HFF-Myc (cell line): Measurements from ENCODE around the gene CIPC.

Source experiments
- DNase-seq: peaks from one replicate; pipeline ENCODE4 v3.0.0-alpha.2; 2011; ENCODE audit warnings: low read depth; ENCODE audit errors: extremely low read depth
- H3K4me3 ChIP-seq: replicated peaks from 2 replicates; pipeline ENCODE4 v1.5.1; 2011; ENCODE audit warnings: low read depth, mild to moderate bottlenecking, control low read depth, low read length
- TF ChIP-seq, protein P1 (sequence below): IDR thresholded peaks from 2 replicates; pipeline ENCODE4 v1.5.1; 2012; ENCODE audit warnings: mild to moderate bottlenecking, low read depth, low read length, control low read depth; ENCODE audit errors: missing control alignments

The CIPC gene

DNA sequence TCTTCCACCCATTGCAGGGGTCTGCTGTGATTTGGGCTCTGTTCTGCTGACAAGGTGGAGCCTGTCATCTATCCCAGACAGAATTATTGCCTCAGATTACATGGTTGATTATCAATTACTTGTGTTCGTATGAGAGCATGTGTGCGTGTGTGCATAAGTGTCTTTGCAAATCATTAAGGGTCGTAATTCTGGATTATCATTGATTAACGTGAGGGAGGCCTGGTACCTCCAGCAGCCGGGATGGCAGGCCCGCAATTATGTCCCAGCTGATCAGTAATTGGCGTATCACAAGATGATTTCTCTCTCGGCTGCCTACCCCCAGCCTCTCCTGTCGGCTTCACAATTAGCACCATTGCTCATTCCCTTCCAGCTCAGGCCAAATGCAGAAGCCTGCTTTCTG lies 39.9 kb upstream of the CIPC start:
- no peak overlapping the region for H3K4me3 ChIP-seq
- TF ChIP-seq, protein P1, sequence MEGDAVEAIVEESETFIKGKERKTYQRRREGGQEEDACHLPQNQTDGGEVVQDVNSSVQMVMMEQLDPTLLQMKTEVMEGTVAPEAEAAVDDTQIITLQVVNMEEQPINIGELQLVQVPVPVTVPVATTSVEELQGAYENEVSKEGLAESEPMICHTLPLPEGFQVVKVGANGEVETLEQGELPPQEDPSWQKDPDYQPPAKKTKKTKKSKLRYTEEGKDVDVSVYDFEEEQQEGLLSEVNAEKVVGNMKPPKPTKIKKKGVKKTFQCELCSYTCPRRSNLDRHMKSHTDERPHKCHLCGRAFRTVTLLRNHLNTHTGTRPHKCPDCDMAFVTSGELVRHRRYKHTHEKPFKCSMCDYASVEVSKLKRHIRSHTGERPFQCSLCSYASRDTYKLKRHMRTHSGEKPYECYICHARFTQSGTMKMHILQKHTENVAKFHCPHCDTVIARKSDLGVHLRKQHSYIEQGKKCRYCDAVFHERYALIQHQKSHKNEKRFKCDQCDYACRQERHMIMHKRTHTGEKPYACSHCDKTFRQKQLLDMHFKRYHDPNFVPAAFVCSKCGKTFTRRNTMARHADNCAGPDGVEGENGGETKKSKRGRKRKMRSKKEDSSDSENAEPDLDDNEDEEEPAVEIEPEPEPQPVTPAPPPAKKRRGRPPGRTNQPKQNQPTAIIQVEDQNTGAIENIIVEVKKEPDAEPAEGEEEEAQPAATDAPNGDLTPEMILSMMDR = no peak

DNA sequence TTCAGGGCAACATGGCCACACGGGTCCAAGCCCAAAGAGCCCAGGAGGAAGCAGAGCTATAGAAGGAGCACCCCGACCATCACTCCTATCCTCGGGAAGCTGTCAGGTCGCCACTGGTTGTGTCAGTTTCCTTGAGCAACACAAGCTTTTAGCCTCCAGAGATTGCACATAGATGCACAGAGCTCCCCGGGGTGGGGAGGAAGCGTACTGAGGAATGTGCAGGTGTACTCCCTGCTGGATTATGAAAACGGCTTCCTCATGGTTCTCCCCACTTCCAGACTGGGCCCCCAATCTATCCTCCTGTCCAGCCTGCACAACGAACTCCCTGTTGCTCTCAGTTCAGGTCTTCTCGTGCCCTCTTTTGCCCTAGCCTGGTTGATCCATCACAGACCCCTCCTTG lies 39.3 kb upstream of the CIPC start:
- TF ChIP-seq, protein P1 = no peak
- DNase-seq = no peak
- no peak overlapping the region for H3K4me3 ChIP-seq

More for the DNA sequence above, 39.9 kb upstream of the CIPC start:
- no peak for DNase-seq

DNA sequence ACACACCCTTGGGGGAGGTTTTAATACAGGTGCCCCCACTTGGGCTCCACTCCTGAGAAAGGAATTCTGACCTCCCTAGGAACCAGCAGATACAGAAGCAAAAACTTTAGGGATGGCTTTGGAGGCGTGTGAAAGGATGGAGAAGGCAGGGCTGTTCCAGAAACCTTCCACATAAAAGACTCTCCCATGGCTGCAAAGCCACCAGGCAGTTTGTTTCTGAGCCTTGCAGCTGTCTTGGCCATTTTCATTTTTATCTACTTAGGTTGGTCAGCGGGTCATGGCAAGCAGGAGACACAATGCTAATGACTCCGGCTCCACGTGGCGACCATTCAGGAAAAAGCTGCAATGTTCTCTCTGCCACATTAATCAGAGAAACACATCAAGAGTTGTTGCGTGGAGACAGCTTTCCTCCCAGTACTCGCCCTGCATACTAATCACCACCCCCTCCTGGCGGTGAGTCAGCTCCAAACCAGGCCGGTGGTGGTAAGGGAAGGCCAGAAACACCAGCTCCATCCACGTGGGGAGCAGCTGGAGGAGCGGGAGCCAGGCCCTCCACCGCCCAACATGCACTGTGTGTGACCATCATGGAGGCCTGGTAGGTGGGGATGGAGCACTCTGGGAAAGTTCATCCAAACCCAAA lies 38.7 kb upstream of the CIPC start:
- no peak overlapping the region for H3K4me3 ChIP-seq
- DNase-seq = peak; percentile 95
- TF ChIP-seq, protein P1 = peak; percentile 33

DNA sequence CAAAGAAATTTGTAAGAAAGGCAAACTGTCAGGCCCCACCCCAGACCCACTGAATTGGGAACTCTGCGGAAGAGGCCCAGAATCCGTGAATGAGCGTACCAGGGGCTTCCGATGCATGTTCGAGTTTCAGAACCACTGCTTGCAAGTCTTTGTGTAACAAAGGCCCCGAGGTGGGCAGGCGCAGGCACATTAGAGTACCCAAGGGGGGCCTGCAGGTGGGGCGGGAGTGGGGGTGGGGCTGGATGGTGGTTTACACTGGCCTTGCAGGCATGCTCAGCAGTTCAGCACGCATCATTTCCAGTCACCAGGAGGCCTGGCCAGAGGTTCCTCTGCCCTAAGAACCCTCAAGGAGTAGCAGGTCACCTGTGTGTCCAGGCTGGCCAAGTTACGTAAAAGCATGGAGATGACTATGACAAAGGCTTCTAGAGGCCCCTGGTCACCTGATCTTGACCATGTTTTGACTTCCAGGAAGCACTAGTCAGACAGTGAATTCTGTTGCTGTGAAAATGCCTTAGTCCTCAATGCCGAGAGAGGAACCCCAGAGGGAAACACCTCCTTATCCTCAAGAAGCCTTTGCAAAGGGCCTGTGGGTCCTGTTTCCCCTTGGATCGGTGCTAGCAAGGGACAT lies 36.3 kb upstream of the CIPC start:
- H3K4me3 ChIP-seq = no peak overlapping the region
- DNase-seq = no peak
- TF ChIP-seq, protein P1 = no peak

DNA sequence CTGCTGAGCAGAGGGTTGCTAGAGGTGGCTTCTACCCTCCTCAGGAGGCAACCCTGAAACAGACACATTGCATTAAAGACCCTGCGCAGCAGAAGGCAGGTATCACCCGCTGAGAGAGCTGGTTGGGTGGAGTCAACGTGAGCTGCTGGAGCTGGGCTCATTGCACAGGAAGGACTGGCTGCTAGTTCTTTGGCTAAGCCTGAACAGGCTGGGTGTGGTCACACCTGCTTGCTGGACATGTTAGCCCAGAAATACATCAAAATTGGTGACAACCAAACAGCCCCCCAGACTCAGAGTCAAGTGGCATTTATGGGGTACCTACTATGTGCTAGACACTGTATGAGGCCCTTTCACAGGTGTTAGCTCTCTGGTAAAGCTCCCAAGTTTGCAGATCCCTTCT lies 35.8 kb upstream of the CIPC start:
- DNase-seq = no peak
- H3K4me3 ChIP-seq = no peak overlapping the region
- TF ChIP-seq, protein P1 = no peak

DNA sequence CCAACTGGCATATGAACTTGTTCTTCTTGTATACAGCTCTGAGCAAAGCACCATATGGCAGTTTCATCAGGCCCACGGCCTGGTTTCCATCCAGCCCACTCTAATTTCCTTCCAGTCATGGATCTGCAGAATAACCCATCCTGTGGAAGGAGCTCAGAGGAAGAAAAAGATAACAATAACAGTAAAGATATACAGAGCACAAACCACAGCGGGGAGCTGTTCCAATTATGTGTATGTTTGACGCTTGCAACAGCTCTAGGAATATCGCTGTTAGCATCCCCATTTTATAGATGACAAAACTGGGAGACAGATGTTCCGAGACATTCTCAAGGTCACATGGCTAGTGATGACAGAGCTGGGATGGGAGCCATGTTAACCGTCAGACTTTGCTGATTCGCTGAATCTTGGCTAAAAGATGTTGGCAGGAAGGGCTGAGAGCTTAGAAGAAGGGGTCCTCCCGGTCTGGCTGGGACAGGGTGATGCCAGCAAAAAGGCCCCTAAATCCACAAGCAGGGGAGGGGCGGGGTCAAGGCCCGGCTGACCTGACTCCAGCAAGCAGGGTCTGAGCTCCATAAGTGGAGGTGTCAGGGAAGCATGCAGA lies 34.4 kb upstream of the CIPC start:
- TF ChIP-seq, protein P1 = no peak
- H3K4me3 ChIP-seq = no peak overlapping the region
- DNase-seq = no peak
